AG04450 (cell line): ENCODE data around the gene HIPK2. TPM values are rescaled to one million over a fixed set of nuclear protein-coding genes. Genes with fewer than 3 reads are reported as not detected.
A peak's percentile ranks its signal among the peaks of the same experiment; 100 is the strongest.

Source experiments
- CTCF ChIA-PET: fragments of 300-600, 350-600 bp; formaldehyde crosslinking; extraction: SDS; loops from one replicate; lab custom pipeline; 2022; ENCODE audit warnings: antibody characterized with exemption, inconsistent platforms; lab: Charles Lee
- POLR2A ChIA-PET: fragments of 350-600 bp; formaldehyde crosslinking; extraction: SDS; loops from one replicate; lab custom pipeline; 2021; ENCODE audit warnings: antibody characterized with exemption, inconsistent platforms; lab: Yijun Ruan, JAX
- DNase-seq: peaks from one replicate; pipeline ENCODE4 v3.0.0-alpha.2; 2011; ENCODE audit warnings: low read depth, low spot score
- H3K27ac ChIP-seq: one replicate; pipeline ENCODE4 v1.5.1; 2012; ENCODE audit warnings: low read depth, low read length, control low read depth
- H3K27me3 ChIP-seq: one replicate; pipeline ENCODE4 v1.6.0; 2012; ENCODE audit warnings: low read length; ENCODE audit not compliant: control insufficient read depth, insufficient read depth
- H3K4me3 ChIP-seq: 2 replicates; pipeline ENCODE4 v1.5.1; 2011; ENCODE audit warnings: mild to moderate bottlenecking, low read depth, low read length, control low read depth
- H3K9me3 ChIP-seq: 2 replicates; pipeline ENCODE4 v1.5.1; 2012; ENCODE audit warnings: low read length; ENCODE audit not compliant: control insufficient read depth, insufficient read depth
- CTCF ChIP-seq: IDR thresholded peaks from 2 replicates; pipeline ENCODE4 v1.5.1; 2011; ENCODE audit warnings: low read depth, low read length, control low read depth, inconsistent platforms
- polyA plus RNA-seq: library from polyadenylated mRNA; depleted of rRNA; stranded (reverse); fragments of >200 nt; gene quantifications from 2 replicates; pipeline ENCODE4 v1.2.3, GENCODE V29; 2011

The HIPK2 gene
- polyA plus RNA-seq, 1 experiment, result 61.4 TPM

- POLR2A ChIA-PET, result no interaction called here
- Histone ChIP-seq H3K4me3 (no peak overlapping the region), H3K27me3 (no peaks in the 10 kb centered on the region), H3K9me3 (no peaks in the 10 kb centered on the region), H3K27ac (no peak overlapping the region)
- no peak for TF ChIP-seq CTCF
- no peak for DNase-seq
- CTCF ChIA-PET, result interaction anchor here (3.3 kb wide), 1 partner anchor 22 kb away, joined by 15 read pairs; no protein-coding TSS in a partner anchor
Measured at GRCh38 chr7:139623518-139623917, 154.3 kb downstream of the HIPK2 start.

- CTCF ChIA-PET, result interaction anchor here (0.6 to 6.5 kb wide), 9 partner anchors 12 to 382 kb away, joined by 3 to 116 read pairs (median 6); no protein-coding TSS in a partner anchor
- no peak for DNase-seq
- peak; percentile 65 for TF ChIP-seq CTCF
- Histone ChIP-seq H3K27me3 (no peaks in the 10 kb centered on the region), H3K4me3 (no peak overlapping the region), H3K9me3 (no peaks in the 10 kb centered on the region), H3K27ac (no peak overlapping the region)
- POLR2A ChIA-PET, result no interaction called here
Measured at GRCh38 chr7:139620676-139621344, 157.0 kb downstream of the HIPK2 start.

- no peak; the same call in 1 of the 2 replicates for TF ChIP-seq CTCF
- ChIA-PET POLR2A (interaction anchor here (0.6 to 0.9 kb wide), 3 partner anchors 17 to 375 kb away, joined by 3 to 4 read pairs (median 3); no protein-coding TSS in a partner anchor), CTCF (interaction anchor here (0.6 to 6.5 kb wide), 38 partner anchors 8 to 383 kb away, joined by 3 to 116 read pairs (median 5); partner anchors contain the start of gene HIPK2)
- DNase-seq, result peak; percentile 30
- no peak overlapping the region for H3K27ac ChIP-seq
- H3K27me3 ChIP-seq, result no peaks in the 10 kb centered on the region
- H3K9me3 ChIP-seq, result no peaks in the 10 kb centered on the region
- H3K4me3 ChIP-seq, result no peak overlapping the region
Measured at GRCh38 chr7:139619367-139619657, 158.5 kb downstream of the HIPK2 start.

- ChIA-PET POLR2A (interaction anchor here (0.6 to 0.9 kb wide), 4 partner anchors 16 to 384 kb away, joined by 3 to 4 read pairs (median 3); no protein-coding TSS in a partner anchor), CTCF (interaction anchor here (0.6 to 6.5 kb wide), 44 partner anchors 8 to 943 kb away, joined by 3 to 116 read pairs (median 5); partner anchors contain the start of gene HIPK2)
- peak; percentile 63 for TF ChIP-seq CTCF
- no peak for DNase-seq
- Histone ChIP-seq H3K4me3 (no peak overlapping the region), H3K9me3 (no peaks in the 10 kb centered on the region), H3K27me3 (no peaks in the 10 kb centered on the region), H3K27ac (peak overlapping the region; percentile 49)
Measured at GRCh38 chr7:139618482-139619366, 159.1 kb downstream of the HIPK2 start.
